ENCODE measurements around the gene WASF2. TPM values are rescaled to one million over a fixed set of nuclear protein-coding genes. Genes with fewer than 3 reads are reported as not detected.

WASF2 gene, protein sequence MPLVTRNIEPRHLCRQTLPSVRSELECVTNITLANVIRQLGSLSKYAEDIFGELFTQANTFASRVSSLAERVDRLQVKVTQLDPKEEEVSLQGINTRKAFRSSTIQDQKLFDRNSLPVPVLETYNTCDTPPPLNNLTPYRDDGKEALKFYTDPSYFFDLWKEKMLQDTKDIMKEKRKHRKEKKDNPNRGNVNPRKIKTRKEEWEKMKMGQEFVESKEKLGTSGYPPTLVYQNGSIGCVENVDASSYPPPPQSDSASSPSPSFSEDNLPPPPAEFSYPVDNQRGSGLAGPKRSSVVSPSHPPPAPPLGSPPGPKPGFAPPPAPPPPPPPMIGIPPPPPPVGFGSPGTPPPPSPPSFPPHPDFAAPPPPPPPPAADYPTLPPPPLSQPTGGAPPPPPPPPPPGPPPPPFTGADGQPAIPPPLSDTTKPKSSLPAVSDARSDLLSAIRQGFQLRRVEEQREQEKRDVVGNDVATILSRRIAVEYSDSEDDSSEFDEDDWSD
- total RNA-seq (2021) = 90.1 to 104 TPM (median 92.8 TPM) in 3 replicates
- Bru-seq, nascent RNA = percentile 75 among the genes with signal in this experiment
- long read RNA-seq, experiment 1, full-length matches to known transcripts = 317 of 432 reads
- long read RNA-seq, experiment 1, partial matches to known transcripts = 33 of 432 reads
- long read RNA-seq, experiment 1, other reads (novel, unspliced or antisense) = 82 of 432 reads
- long read RNA-seq, experiment 2, full-length matches to known transcripts = 26 of 122 reads
- long read RNA-seq, experiment 2, partial matches to known transcripts = 15 of 122 reads
- long read RNA-seq, experiment 2, other reads (novel, unspliced or antisense) = 81 of 122 reads
- long read RNA-seq, experiment 3, full-length matches to known transcripts = 2 of 11 reads
- long read RNA-seq, experiment 3, partial matches to known transcripts = 3 of 11 reads
- long read RNA-seq, experiment 3, other reads (novel, unspliced or antisense) = 6 of 11 reads

DNA sequence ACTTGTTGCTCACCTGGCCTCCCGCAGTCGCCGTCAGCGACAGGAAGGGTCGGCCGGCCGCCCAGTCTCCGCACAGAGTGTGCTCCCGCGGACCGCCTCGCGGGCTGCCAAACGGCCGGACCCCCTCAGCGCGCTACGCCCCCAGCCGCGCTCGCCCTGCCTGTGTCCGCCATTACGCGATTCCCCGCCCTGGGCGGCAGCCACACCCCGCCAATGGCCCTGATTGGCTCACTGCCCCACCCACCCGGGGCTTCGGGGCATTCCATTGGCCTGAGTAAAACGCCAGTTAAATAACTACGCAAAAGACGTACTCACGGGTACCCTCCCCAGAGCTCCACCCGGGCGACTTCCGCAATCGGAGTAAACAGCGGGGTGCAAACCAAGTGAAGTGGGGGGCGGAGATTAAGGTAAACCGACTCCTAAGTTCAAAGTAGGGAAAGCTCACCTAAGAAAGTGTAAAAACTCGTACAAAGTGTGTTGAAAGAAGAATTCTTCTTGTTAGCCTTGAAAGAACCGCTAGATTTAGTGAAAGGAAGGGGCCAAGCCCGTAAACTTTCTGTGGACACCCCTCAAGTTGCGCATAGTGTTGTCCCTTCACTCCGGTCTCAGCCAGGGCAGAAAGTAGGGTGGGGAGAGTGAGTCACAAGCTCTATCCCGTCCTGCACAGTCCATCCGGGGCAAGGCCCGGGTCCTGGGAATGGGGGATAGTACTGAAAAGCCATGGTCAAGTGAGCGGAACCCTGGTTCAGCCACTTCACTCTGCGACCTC, at the start of gene WASF2:
WASF2 (minus strand) TSS at position 195 of the 769 bp plus-strand sequence. CDS start 61,277 bp downstream, outside the sequence.
- Mint-ChIP-seq H3K27me3 (ENCODE audit: low read depth) (no peaks in the 10 kb centered on the region), H3K4me3 (peak within 1 kb of the TSS; percentile 94), H3K9me3 (no peaks in the 10 kb centered on the region), H3K4me1 (peaks cover 27% of the 10 kb centered on the region), H3K27ac (peak within 1 kb of the TSS; percentile 98), H3K36me3 (0 out of 2 replicates have a peak, but pooled peaks cover under 1% of the 10 kb centered on the region)
- CTCF ChIA-PET = interaction anchor here (0.7 to 1.7 kb wide), 18 partner anchors 9 to 183 kb away, joined by 3 to 9 read pairs (median 3); partner anchors contain the start of gene AHDC1
- POLR2A ChIA-PET = interaction anchor here (0.5 to 1.3 kb wide), 8 partner anchors 60 to 1691 kb away, joined by 3 to 4 read pairs (median 3); no protein-coding TSS in a partner anchor
- peak; percentile 98 for DNase-seq (ENCODE audit: low spot score)
- peak; percentile 96 for ATAC-seq
- no peak for TF ChIP-seq MLX (CRISPR knock-in tag; IDR thresholded peaks at IDR 0.05)
- no peak for TF ChIP-seq CBFB (CRISPR knock-in tag; IDR thresholded peaks at IDR 0.05; ENCODE audit: low read depth)
- peak; percentile 55; the same call in 1 of the 2 replicates for TF ChIP-seq SMAD3 (CRISPR knock-in tag; IDR thresholded peaks at IDR 0.05; ENCODE audit: borderline replicate concordance)
- TF ChIP-seq AR (CRISPR knock-in tag; IDR thresholded peaks at IDR 0.05) = no peak
- TF ChIP-seq, protein P1, sequence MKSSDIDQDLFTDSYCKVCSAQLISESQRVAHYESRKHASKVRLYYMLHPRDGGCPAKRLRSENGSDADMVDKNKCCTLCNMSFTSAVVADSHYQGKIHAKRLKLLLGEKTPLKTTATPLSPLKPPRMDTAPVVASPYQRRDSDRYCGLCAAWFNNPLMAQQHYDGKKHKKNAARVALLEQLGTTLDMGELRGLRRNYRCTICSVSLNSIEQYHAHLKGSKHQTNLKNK (CRISPR knock-in tag; IDR thresholded peaks at IDR 0.05) = no peak
- no peak for TF ChIP-seq CTCF (IDR thresholded peaks at IDR 0.05)
- TF ChIP-seq NFYB (CRISPR knock-in tag; conservative IDR thresholded peaks at IDR 0.05; ENCODE audit: low read depth) = peak; percentile 99
- 0 out of 2 replicates have a peak, but pooled peaks have one; percentile 79 for TF ChIP-seq MYBL2 (CRISPR knock-in tag; IDR thresholded peaks at IDR 0.05)
- TF ChIP-seq, protein P2, sequence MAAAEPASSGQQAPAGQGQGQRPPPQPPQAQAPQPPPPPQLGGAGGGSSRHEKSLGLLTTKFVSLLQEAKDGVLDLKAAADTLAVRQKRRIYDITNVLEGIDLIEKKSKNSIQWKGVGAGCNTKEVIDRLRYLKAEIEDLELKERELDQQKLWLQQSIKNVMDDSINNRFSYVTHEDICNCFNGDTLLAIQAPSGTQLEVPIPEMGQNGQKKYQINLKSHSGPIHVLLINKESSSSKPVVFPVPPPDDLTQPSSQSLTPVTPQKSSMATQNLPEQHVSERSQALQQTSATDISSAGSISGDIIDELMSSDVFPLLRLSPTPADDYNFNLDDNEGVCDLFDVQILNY (CRISPR knock-in tag; IDR thresholded peaks at IDR 0.05) = peak; percentile 80
- 0 out of 2 replicates have a peak, but pooled peaks have one; percentile 65 for TF ChIP-seq IRF1 (CRISPR knock-in tag; IDR thresholded peaks at IDR 0.05)
- TF ChIP-seq, protein P3, sequence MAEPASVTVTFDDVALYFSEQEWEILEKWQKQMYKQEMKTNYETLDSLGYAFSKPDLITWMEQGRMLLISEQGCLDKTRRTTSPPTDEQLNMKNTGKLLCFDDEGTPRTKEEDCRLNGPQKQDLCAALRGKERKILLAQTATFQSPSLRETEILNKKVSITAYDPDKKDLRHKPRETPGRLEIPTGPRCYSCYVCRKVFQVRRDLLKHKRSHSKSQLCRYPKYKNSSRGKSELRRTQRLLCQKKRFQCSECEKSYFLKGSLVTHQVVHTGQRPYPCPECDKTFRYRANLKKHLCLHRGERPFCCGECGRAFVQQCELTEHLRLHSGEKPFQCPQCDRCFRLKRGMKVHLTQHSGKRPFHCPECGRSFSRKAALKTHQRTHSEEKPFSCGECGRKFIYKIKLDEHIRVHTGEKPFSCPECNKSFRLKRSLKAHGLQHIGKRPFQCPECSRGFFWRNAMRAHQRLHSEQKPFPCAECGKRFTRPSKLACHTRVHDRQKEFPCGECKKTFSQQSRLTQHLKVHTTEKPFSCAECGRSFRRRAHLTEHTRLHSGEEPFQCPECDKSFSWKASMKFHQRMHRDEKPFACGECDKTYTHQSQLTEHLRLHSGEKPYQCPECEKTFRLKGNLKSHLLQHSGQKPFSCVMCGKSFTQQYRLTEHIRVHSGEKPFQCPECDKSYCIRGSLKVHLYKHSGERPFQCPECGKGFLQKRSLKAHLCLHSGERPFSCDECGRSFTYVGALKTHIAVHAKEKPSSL (CRISPR knock-in tag; conservative IDR thresholded peaks at IDR 0.05) = no peak
- TF ChIP-seq, protein P4, sequence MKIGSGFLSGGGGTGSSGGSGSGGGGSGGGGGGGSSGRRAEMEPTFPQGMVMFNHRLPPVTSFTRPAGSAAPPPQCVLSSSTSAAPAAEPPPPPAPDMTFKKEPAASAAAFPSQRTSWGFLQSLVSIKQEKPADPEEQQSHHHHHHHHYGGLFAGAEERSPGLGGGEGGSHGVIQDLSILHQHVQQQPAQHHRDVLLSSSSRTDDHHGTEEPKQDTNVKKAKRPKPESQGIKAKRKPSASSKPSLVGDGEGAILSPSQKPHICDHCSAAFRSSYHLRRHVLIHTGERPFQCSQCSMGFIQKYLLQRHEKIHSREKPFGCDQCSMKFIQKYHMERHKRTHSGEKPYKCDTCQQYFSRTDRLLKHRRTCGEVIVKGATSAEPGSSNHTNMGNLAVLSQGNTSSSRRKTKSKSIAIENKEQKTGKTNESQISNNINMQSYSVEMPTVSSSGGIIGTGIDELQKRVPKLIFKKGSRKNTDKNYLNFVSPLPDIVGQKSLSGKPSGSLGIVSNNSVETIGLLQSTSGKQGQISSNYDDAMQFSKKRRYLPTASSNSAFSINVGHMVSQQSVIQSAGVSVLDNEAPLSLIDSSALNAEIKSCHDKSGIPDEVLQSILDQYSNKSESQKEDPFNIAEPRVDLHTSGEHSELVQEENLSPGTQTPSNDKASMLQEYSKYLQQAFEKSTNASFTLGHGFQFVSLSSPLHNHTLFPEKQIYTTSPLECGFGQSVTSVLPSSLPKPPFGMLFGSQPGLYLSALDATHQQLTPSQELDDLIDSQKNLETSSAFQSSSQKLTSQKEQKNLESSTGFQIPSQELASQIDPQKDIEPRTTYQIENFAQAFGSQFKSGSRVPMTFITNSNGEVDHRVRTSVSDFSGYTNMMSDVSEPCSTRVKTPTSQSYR (CRISPR knock-in tag; IDR thresholded peaks at IDR 0.05) = 0 out of 2 replicates have a peak, but pooled peaks have one; percentile 26
- TF ChIP-seq, protein P5, sequence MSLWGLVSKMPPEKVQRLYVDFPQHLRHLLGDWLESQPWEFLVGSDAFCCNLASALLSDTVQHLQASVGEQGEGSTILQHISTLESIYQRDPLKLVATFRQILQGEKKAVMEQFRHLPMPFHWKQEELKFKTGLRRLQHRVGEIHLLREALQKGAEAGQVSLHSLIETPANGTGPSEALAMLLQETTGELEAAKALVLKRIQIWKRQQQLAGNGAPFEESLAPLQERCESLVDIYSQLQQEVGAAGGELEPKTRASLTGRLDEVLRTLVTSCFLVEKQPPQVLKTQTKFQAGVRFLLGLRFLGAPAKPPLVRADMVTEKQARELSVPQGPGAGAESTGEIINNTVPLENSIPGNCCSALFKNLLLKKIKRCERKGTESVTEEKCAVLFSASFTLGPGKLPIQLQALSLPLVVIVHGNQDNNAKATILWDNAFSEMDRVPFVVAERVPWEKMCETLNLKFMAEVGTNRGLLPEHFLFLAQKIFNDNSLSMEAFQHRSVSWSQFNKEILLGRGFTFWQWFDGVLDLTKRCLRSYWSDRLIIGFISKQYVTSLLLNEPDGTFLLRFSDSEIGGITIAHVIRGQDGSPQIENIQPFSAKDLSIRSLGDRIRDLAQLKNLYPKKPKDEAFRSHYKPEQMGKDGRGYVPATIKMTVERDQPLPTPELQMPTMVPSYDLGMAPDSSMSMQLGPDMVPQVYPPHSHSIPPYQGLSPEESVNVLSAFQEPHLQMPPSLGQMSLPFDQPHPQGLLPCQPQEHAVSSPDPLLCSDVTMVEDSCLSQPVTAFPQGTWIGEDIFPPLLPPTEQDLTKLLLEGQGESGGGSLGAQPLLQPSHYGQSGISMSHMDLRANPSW (CRISPR knock-in tag; conservative IDR thresholded peaks at IDR 0.05; ENCODE audit: low read depth) = no peak

Data from WTC11 (cell line).